IPS-NIHi7 (cell line): Measurements from ENCODE around the gene ZNF593.

ENCODE experiments used
- DNase-seq: peaks from one replicate; pipeline ENCODE4 v3.0.0; 2012; ENCODE audit warnings: mixed read lengths; ENCODE audit errors: extremely low spot score

ZNF593 gene

GRCh38 chr1:26148887-26149286, 20.8 kb upstream of the ZNF593 start:
- no peak for DNase-seq

- DNase-seq: no peak
These were observed 15.7 kb upstream of the ZNF593 start for GRCh38 chr1:26153966-26154532.

- peak; percentile 79 for DNase-seq
These were observed 15.0 kb upstream of the ZNF593 start for GRCh38 chr1:26154750-26155149.

GRCh38 chr1:26155370-26156284, 14.1 kb upstream of the ZNF593 start:
- DNase-seq: no peak

- DNase-seq: peak; percentile 77
These were observed 13.2 kb upstream of the ZNF593 start for GRCh38 chr1:26156285-26157038.

- DNase-seq: no peak
These were observed 11.3 kb upstream of the ZNF593 start for GRCh38 chr1:26158271-26158907.

- no peak for DNase-seq
These were observed 10.6 kb upstream of the ZNF593 start, which contains the start of gene FAM110D for GRCh38 chr1:26158908-26159742. FAM110D (plus strand) TSS chr1:26159079; CDS start chr1:26161292, 2,213 bp downstream.

GRCh38 chr1:26159743-26160039, 10.0 kb upstream of the ZNF593 start:
- DNase-seq: no peak

- DNase-seq: peak; percentile 16
These were observed 8.9 kb upstream of the ZNF593 start for GRCh38 chr1:26160527-26161414.

GRCh38 chr1:26161415-26162219, 8.1 kb upstream of the ZNF593 start:
- peak; percentile 54 for DNase-seq

- peak; percentile 27 for DNase-seq
These were observed 7.4 kb upstream of the ZNF593 start for GRCh38 chr1:26162220-26162709.

- DNase-seq: no peak
These were observed 6.0 kb upstream of the ZNF593 start for GRCh38 chr1:26163684-26164035.

GRCh38 chr1:26164036-26164860, 5.5 kb upstream of the ZNF593 start:
- DNase-seq: peak; percentile 74

GRCh38 chr1:26164861-26165842, 4.6 kb upstream of the ZNF593 start:
- no peak for DNase-seq

- DNase-seq: no peak
These were observed 2.9 kb upstream of the ZNF593 start for GRCh38 chr1:26166719-26167281.

- DNase-seq: no peak
These were observed 1.1 kb upstream of the ZNF593 start, which contains the start of gene C1orf232 for GRCh38 chr1:26168410-26169197. C1orf232 (minus strand) TSS chr1:26168963; CDS start chr1:26168499, 464 bp downstream.
